Glutamatergic neuron (in vitro differentiated cells): ENCODE data around the gene AK8. TPM values are rescaled to one million over a fixed set of nuclear protein-coding genes. Genes with fewer than 3 reads are reported as not detected.
A peak's percentile ranks its signal among the peaks of the same experiment; 100 is the strongest.

Source experiments
- DNase-seq: peaks from one replicate; pipeline ENCODE4 v3.0.0; 2022
- H3K27ac Mint-ChIP-seq: one replicate; pipeline ENCODE4 v1.8.0; 2020; ENCODE audit warnings: mild to moderate bottlenecking, mixed read lengths, inconsistent platforms; ENCODE audit not compliant: unreplicated experiment
- H3K27me3 Mint-ChIP-seq: one replicate; pipeline ENCODE4 v1.8.0; 2020; ENCODE audit warnings: mild to moderate bottlenecking, moderate library complexity, mixed read lengths, inconsistent platforms; ENCODE audit not compliant: unreplicated experiment
- H3K36me3 Mint-ChIP-seq: one replicate; pipeline ENCODE4 v1.8.0; 2020; ENCODE audit warnings: mild to moderate bottlenecking, mixed read lengths, inconsistent platforms; ENCODE audit not compliant: unreplicated experiment
- H3K4me1 Mint-ChIP-seq: one replicate; pipeline ENCODE4 v1.8.0; 2020; ENCODE audit warnings: mild to moderate bottlenecking, low read depth, mixed read lengths, inconsistent platforms; ENCODE audit not compliant: unreplicated experiment
- H3K4me3 Mint-ChIP-seq: one replicate; pipeline ENCODE4 v1.8.0; 2020; ENCODE audit warnings: mild to moderate bottlenecking, mixed read lengths, inconsistent platforms; ENCODE audit not compliant: unreplicated experiment
- H3K9me3 Mint-ChIP-seq: one replicate; pipeline ENCODE4 v1.8.0; 2020; ENCODE audit warnings: mild to moderate bottlenecking, moderate library complexity, mixed read lengths, inconsistent platforms; ENCODE audit not compliant: unreplicated experiment
- CTCF ChIP-seq: fragments of 200-600 bp; sonication (generic); IDR thresholded peaks from one replicate; pipeline ENCODE4 v1.5.0; 2021; ENCODE audit not compliant: partially characterized antibody, unreplicated experiment
- total RNA-seq: library from RNA; stranded (reverse); fragmentation: NEBNext Ultra II Directional; extraction: Animal tissue kit (Norgen Biotek cat#: 25700); gene quantifications from one replicate; pipeline ENCODE4 v1.2.1, GENCODE V29; 2021; ENCODE audit not compliant: unreplicated experiment

AK8 gene
- total RNA-seq, 1 donor from 2014 or later: 0.44 TPM

- Mint-ChIP-seq H3K4me3 (peak overlapping the region; percentile 80), H3K27ac (no peak overlapping the region), H3K27me3 (peaks cover 6% of the 10 kb centered on the region), H3K9me3 (no peaks in the 10 kb centered on the region), H3K4me1 (peaks cover 19% of the 10 kb centered on the region), H3K36me3 (no peaks in the 10 kb centered on the region)
- DNase-seq: no peak
- no peak for TF ChIP-seq CTCF
These were observed 132.1 kb downstream of the AK8 start for GRCh38 chr9:132745756-132746709.

- H3K4me3 Mint-ChIP-seq: peak overlapping the region; percentile 80
- peak; percentile 42 for DNase-seq
- no peaks in the 10 kb centered on the region for H3K36me3 Mint-ChIP-seq
- peaks cover 6% of the 10 kb centered on the region for H3K27me3 Mint-ChIP-seq
- peaks cover 19% of the 10 kb centered on the region for H3K4me1 Mint-ChIP-seq
- peak overlapping the region; percentile 7 for H3K27ac Mint-ChIP-seq
- no peak for TF ChIP-seq CTCF
- no peaks in the 10 kb centered on the region for H3K9me3 Mint-ChIP-seq
These were observed 133.0 kb downstream of the AK8 start for GRCh38 chr9:132744881-132745755.

GRCh38 chr9:132743931-132744479, 134.1 kb downstream of the AK8 start:
- TF ChIP-seq CTCF: no peak
- peaks cover 19% of the 10 kb centered on the region for H3K4me1 Mint-ChIP-seq
- H3K36me3 Mint-ChIP-seq: no peaks in the 10 kb centered on the region
- H3K4me3 Mint-ChIP-seq: peak overlapping the region; percentile 11
- DNase-seq: no peak
- no peak overlapping the region for H3K27ac Mint-ChIP-seq
- no peaks in the 10 kb centered on the region for H3K9me3 Mint-ChIP-seq
- peaks cover 6% of the 10 kb centered on the region for H3K27me3 Mint-ChIP-seq

- H3K4me3 Mint-ChIP-seq: no peak overlapping the region
- no peak for TF ChIP-seq CTCF
- DNase-seq: no peak
- H3K27me3 Mint-ChIP-seq: peaks cover 6% of the 10 kb centered on the region
- no peaks in the 10 kb centered on the region for H3K36me3 Mint-ChIP-seq
- H3K9me3 Mint-ChIP-seq: no peaks in the 10 kb centered on the region
- H3K4me1 Mint-ChIP-seq: peaks cover 19% of the 10 kb centered on the region
- H3K27ac Mint-ChIP-seq: no peak overlapping the region
These were observed 135.2 kb downstream of the AK8 start for GRCh38 chr9:132742821-132743311.
